ENCODE results near the gene TTYH1.

DNA sequence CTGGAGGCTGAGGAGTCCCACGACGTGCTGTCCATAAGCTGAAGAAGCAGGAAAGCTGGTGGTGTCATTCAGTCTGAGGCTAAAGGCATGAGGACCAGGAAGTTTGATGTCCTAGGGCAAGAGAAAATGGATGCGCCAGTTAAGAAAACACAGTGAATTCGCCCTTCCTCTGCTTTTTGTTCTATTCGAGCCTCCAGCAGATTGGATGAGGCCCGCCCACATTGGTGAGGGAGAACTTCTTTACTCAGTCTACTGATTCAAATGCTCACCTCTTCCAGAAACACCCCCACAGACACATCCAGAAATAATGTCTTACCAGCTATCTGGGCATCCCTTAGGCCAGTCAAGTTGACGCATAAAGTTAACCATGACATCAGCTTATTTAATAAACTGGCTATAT, 7.5 kb upstream of the TTYH1 start:
- TF ChIP-seq POLR2A (IDR thresholded peaks at IDR 0.05; ENCODE audit: low read length), result no peak
- no peak for TF ChIP-seq GATA1 (IDR thresholded peaks at IDR 0.05; ENCODE audit: low read depth, low read length)

Measured in erythroblast (primary cell).